ENCODE data around the gene ITGA2B.
A peak's percentile ranks its signal among the peaks of the same experiment; 100 is the strongest.

ITGA2B gene

GRCh38 chr17:44389723-44390202, 314 bp upstream of the ITGA2B start:
- Histone ChIP-seq H2AFZ (ENCODE audit: low read length) (no peak overlapping the region), H3K4me2 (ENCODE audit: insufficient read depth, low read length, poor library complexity, severe bottlenecking) (no peak overlapping the region), H2AK5ac (ENCODE audit: low read depth, low read length) (no peak overlapping the region), H3K27ac (replicated peaks; ENCODE audit: low read length) (no peak overlapping the region), H3K79me1 (ENCODE audit: low read depth, low read length) (no peaks in the 10 kb centered on the region), H2BK12ac (ENCODE audit: low read length) (no peak overlapping the region), H3K23ac (ENCODE audit: low read depth, low read length, poor library complexity) (no peak overlapping the region), H3K4me1 (ENCODE audit: control insufficient read depth in 2 of 2, insufficient read depth in 1 of 2, low read depth in 1 of 2, low read length in 2 of 2) (peaks cover 8 to 10% of the 10 kb centered on the region in 2 donors), H3K9ac (ENCODE audit: low read depth, low read length, poor library complexity) (no peak overlapping the region), H2BK120ac (ENCODE audit: low read depth, low read length) (no peak overlapping the region), H3K9me3 (replicated peaks in 1 of 2; ENCODE audit: control insufficient read depth in 2 of 2, insufficient read depth in 1 of 2, low read depth in 1 of 2, low read length in 2 of 2) (no peaks in the 10 kb centered on the region), H3K4me3 (ENCODE audit: low read length in 2 of 2) (no peak overlapping the region), H3K36me3 (replicated peaks in 1 of 2; ENCODE audit: control insufficient read depth in 2 of 2, insufficient read depth in 2 of 2, low read length in 2 of 2) (peaks cover 0 to 2% of the 10 kb centered on the region in 2 donors), H3K18ac (ENCODE audit: low read length) (no peak overlapping the region), H3K27me3 (ENCODE audit: control insufficient read depth in 3 of 3, insufficient read depth in 3 of 3, low read depth in 1 of 3, low read length in 3 of 3) (peaks cover 2 to 13% (median 4%) of the 10 kb centered on the region in 3 experiments), H3K14ac (ENCODE audit: low read length) (no peak overlapping the region), H2BK15ac (ENCODE audit: low read length) (no peak overlapping the region), H2BK5ac (ENCODE audit: low read length) (no peak overlapping the region), H4K91ac (ENCODE audit: low read depth, low read length, poor library complexity) (no peak overlapping the region), H3K4ac (ENCODE audit: low read length) (no peak overlapping the region), H4K8ac (ENCODE audit: low read depth, low read length) (no peak overlapping the region)
- DNase-seq (ENCODE audit: low spot score), result no peak
- WGBS, 2 donors (ENCODE audit: extremely low coverage in 2 of 2, insufficient read length in 2 of 2, insufficient replicate concordance in 1 of 2), result no CpG with 5 or more reads among the region's 6 CpGs

DNA sequence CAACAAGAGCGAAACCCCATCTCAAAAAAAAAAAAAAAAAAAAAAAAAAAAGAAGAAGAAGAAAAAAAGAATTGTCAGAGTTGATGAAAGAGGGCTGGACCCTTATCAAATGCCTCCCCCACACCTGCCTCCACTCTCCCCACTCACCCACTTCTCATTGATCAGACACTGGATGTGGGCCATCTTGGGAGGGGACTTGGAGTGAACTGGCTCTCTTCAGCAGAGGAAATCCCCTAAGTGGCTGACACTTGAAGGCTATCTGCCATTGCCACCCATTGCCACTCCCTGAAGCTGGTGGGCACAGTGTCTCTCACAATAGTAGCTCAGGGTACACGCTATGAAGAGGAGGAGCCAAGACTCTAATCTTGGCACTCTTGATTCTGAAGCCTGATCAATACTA, 1.6 kb downstream of the ITGA2B start:
- no peak overlapping the region for H4K91ac ChIP-seq (ENCODE audit: low read depth, low read length, poor library complexity)
- H3K79me1 ChIP-seq (ENCODE audit: low read depth, low read length), result no peaks in the 10 kb centered on the region
- no peak overlapping the region for H3K23ac ChIP-seq (ENCODE audit: low read depth, low read length, poor library complexity)
- H3K9me3 ChIP-seq (replicated peaks in 1 of 2; ENCODE audit: control insufficient read depth in 2 of 2, insufficient read depth in 1 of 2, low read depth in 1 of 2, low read length in 2 of 2), result no peaks in the 10 kb centered on the region
- no peaks in the 10 kb centered on the region for H3K36me3 ChIP-seq (replicated peaks in 1 of 2; ENCODE audit: control insufficient read depth in 2 of 2, insufficient read depth in 2 of 2, low read length in 2 of 2)
- no peak overlapping the region for H2AK5ac ChIP-seq (ENCODE audit: low read depth, low read length)
- H2BK120ac ChIP-seq (ENCODE audit: low read depth, low read length), result no peak overlapping the region
- no peak overlapping the region for H3K18ac ChIP-seq (ENCODE audit: low read length)
- H4K8ac ChIP-seq (ENCODE audit: low read depth, low read length), result no peak overlapping the region
- no peak overlapping the region for H2AFZ ChIP-seq (ENCODE audit: low read length)
- DNase-seq (ENCODE audit: low spot score), result no peak
- no CpG with 5 or more reads among the region's 2 CpGs for WGBS, 2 donors (ENCODE audit: extremely low coverage in 2 of 2, insufficient read length in 2 of 2, insufficient replicate concordance in 1 of 2)
- H2BK5ac ChIP-seq (ENCODE audit: low read length), result no peak overlapping the region
- H3K27ac ChIP-seq (replicated peaks; ENCODE audit: low read length), result no peak overlapping the region
- H3K4me3 ChIP-seq (ENCODE audit: low read length in 2 of 2), result no peak overlapping the region
- H3K4ac ChIP-seq (ENCODE audit: low read length), result no peak overlapping the region
- no peak overlapping the region for H2BK12ac ChIP-seq (ENCODE audit: low read length)
- H2BK15ac ChIP-seq (ENCODE audit: low read length), result no peak overlapping the region
- H3K4me2 ChIP-seq (ENCODE audit: insufficient read depth, low read length, poor library complexity, severe bottlenecking), result no peak overlapping the region
- H3K4me1 ChIP-seq (ENCODE audit: control insufficient read depth in 2 of 2, insufficient read depth in 1 of 2, low read depth in 1 of 2, low read length in 2 of 2), result peaks cover 12 to 13% of the 10 kb centered on the region in 2 donors
- peaks cover 2 to 27% (median 22%) of the 10 kb centered on the region in 3 experiments for H3K27me3 ChIP-seq (ENCODE audit: control insufficient read depth in 3 of 3, insufficient read depth in 3 of 3, low read depth in 1 of 3, low read length in 3 of 3)
- H3K14ac ChIP-seq (ENCODE audit: low read length), result no peak overlapping the region
- no peak overlapping the region for H3K9ac ChIP-seq (ENCODE audit: low read depth, low read length, poor library complexity)

- H3K23ac ChIP-seq (ENCODE audit: low read depth, low read length, poor library complexity), result no peak overlapping the region
- H3K4ac ChIP-seq (ENCODE audit: low read length), result no peak overlapping the region
- peak overlapping the region; percentile 97 for H3K18ac ChIP-seq (ENCODE audit: low read length)
- peaks cover 12 to 13% of the 10 kb centered on the region in 2 donors for H3K4me1 ChIP-seq (ENCODE audit: control insufficient read depth in 2 of 2, insufficient read depth in 1 of 2, low read depth in 1 of 2, low read length in 2 of 2)
- H4K91ac ChIP-seq (ENCODE audit: low read depth, low read length, poor library complexity), result no peak overlapping the region
- H2BK12ac ChIP-seq (ENCODE audit: low read length), result no peak overlapping the region
- no peak overlapping the region for H4K8ac ChIP-seq (ENCODE audit: low read depth, low read length)
- H2AK5ac ChIP-seq (ENCODE audit: low read depth, low read length), result peak overlapping the region; percentile 84
- peak overlapping the region; percentile 100 for H2AFZ ChIP-seq (ENCODE audit: low read length)
- WGBS, 2 donors (ENCODE audit: extremely low coverage in 2 of 2, insufficient read length in 2 of 2, insufficient replicate concordance in 1 of 2), result no CpG with 5 or more reads among the region's 10 CpGs
- no peak overlapping the region for H3K14ac ChIP-seq (ENCODE audit: low read length)
- no peak for DNase-seq (ENCODE audit: low spot score)
- no peaks in the 10 kb centered on the region for H3K9me3 ChIP-seq (replicated peaks in 1 of 2; ENCODE audit: control insufficient read depth in 2 of 2, insufficient read depth in 1 of 2, low read depth in 1 of 2, low read length in 2 of 2)
- no peak overlapping the region for H2BK120ac ChIP-seq (ENCODE audit: low read depth, low read length)
- H3K79me1 ChIP-seq (ENCODE audit: low read depth, low read length), result no peaks in the 10 kb centered on the region
- no peak overlapping the region for H2BK5ac ChIP-seq (ENCODE audit: low read length)
- peaks cover 2 to 30% (median 26%) of the 10 kb centered on the region in 3 experiments for H3K27me3 ChIP-seq (ENCODE audit: control insufficient read depth in 3 of 3, insufficient read depth in 3 of 3, low read depth in 1 of 3, low read length in 3 of 3)
- H3K27ac ChIP-seq (replicated peaks; ENCODE audit: low read length), result no peak overlapping the region
- H3K36me3 ChIP-seq (replicated peaks in 1 of 2; ENCODE audit: control insufficient read depth in 2 of 2, insufficient read depth in 2 of 2, low read length in 2 of 2), result no peaks in the 10 kb centered on the region
- H3K4me3 ChIP-seq (ENCODE audit: low read length in 2 of 2), result peak overlapping the region; percentile 54 to 77
- no peak overlapping the region for H3K9ac ChIP-seq (ENCODE audit: low read depth, low read length, poor library complexity)
- H2BK15ac ChIP-seq (ENCODE audit: low read length), result peak overlapping the region; percentile 97
- peak overlapping the region; percentile 98 for H3K4me2 ChIP-seq (ENCODE audit: insufficient read depth, low read length, poor library complexity, severe bottlenecking)
These were observed 3.3 kb downstream of the ITGA2B start for GRCh38 chr17:44386182-44386525.

GRCh38 chr17:44385287-44386181, 3.9 kb downstream of the ITGA2B start:
- H3K9me3 ChIP-seq (replicated peaks in 1 of 2; ENCODE audit: control insufficient read depth in 2 of 2, insufficient read depth in 1 of 2, low read depth in 1 of 2, low read length in 2 of 2), result no peaks in the 10 kb centered on the region
- H3K27ac ChIP-seq (replicated peaks; ENCODE audit: low read length), result no peak overlapping the region
- H3K4me2 ChIP-seq (ENCODE audit: insufficient read depth, low read length, poor library complexity, severe bottlenecking), result peak overlapping the region; percentile 98
- H2BK15ac ChIP-seq (ENCODE audit: low read length), result peak overlapping the region; percentile 97
- H2BK5ac ChIP-seq (ENCODE audit: low read length), result peak overlapping the region; percentile 13
- H2AK5ac ChIP-seq (ENCODE audit: low read depth, low read length), result peak overlapping the region; percentile 84
- no peaks in the 10 kb centered on the region for H3K36me3 ChIP-seq (replicated peaks in 1 of 2; ENCODE audit: control insufficient read depth in 2 of 2, insufficient read depth in 2 of 2, low read length in 2 of 2)
- H2BK120ac ChIP-seq (ENCODE audit: low read depth, low read length), result no peak overlapping the region
- peak overlapping the region; percentile 54 to 77 for H3K4me3 ChIP-seq (ENCODE audit: low read length in 2 of 2)
- no peak overlapping the region for H3K4ac ChIP-seq (ENCODE audit: low read length)
- H2AFZ ChIP-seq (ENCODE audit: low read length), result peak overlapping the region; percentile 100
- H4K91ac ChIP-seq (ENCODE audit: low read depth, low read length, poor library complexity), result no peak overlapping the region
- peak overlapping the region; percentile 80 for H3K23ac ChIP-seq (ENCODE audit: low read depth, low read length, poor library complexity)
- H3K27me3 ChIP-seq (ENCODE audit: control insufficient read depth in 3 of 3, insufficient read depth in 3 of 3, low read depth in 1 of 3, low read length in 3 of 3), result peaks cover 2 to 30% (median 26%) of the 10 kb centered on the region in 3 experiments
- no peak overlapping the region for H2BK12ac ChIP-seq (ENCODE audit: low read length)
- peaks cover 12 to 13% of the 10 kb centered on the region in 2 donors for H3K4me1 ChIP-seq (ENCODE audit: control insufficient read depth in 2 of 2, insufficient read depth in 1 of 2, low read depth in 1 of 2, low read length in 2 of 2)
- peak overlapping the region; percentile 97 for H3K18ac ChIP-seq (ENCODE audit: low read length)
- no CpG with 5 or more reads among the region's 68 CpGs for WGBS, 2 donors (ENCODE audit: extremely low coverage in 2 of 2, insufficient read length in 2 of 2, insufficient replicate concordance in 1 of 2)
- no peaks in the 10 kb centered on the region for H3K79me1 ChIP-seq (ENCODE audit: low read depth, low read length)
- peak overlapping the region; percentile 12 for H3K14ac ChIP-seq (ENCODE audit: low read length)
- peak; percentile 80 for DNase-seq (ENCODE audit: low spot score)
- H3K9ac ChIP-seq (ENCODE audit: low read depth, low read length, poor library complexity), result peak overlapping the region; percentile 82
- H4K8ac ChIP-seq (ENCODE audit: low read depth, low read length), result no peak overlapping the region

Measured in neuronal stem cell (in vitro differentiated cells).